ENCODE data around the gene OSMR.

DNA sequence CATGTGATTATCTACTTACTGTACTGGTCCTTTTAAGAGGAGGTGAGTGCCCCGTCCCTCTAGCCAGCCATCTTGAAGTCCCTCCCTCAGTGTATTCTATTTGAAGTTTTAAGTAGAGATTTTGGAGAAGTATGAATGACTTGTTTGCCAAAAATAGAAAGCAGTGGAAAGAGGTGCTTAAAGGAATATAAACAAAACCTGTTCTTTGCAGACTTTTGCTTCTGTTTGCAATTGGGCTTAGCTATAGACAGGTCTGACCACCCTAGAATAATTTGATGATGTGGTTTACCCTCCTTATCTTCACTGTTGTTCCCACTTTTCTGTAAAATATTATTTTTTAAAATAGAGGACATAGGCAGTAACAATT lies 21.2 kb downstream of the OSMR start:
- TF ChIP-seq GATA1 (IDR thresholded peaks at IDR 0.05; ENCODE audit: low read depth, low read length), result no peak
- TF ChIP-seq POLR2A (IDR thresholded peaks at IDR 0.05; ENCODE audit: low read length), result no peak

All from erythroblast (primary cell).